Measurements from ENCODE around the gene MPRIP.

The MPRIP gene

DNA sequence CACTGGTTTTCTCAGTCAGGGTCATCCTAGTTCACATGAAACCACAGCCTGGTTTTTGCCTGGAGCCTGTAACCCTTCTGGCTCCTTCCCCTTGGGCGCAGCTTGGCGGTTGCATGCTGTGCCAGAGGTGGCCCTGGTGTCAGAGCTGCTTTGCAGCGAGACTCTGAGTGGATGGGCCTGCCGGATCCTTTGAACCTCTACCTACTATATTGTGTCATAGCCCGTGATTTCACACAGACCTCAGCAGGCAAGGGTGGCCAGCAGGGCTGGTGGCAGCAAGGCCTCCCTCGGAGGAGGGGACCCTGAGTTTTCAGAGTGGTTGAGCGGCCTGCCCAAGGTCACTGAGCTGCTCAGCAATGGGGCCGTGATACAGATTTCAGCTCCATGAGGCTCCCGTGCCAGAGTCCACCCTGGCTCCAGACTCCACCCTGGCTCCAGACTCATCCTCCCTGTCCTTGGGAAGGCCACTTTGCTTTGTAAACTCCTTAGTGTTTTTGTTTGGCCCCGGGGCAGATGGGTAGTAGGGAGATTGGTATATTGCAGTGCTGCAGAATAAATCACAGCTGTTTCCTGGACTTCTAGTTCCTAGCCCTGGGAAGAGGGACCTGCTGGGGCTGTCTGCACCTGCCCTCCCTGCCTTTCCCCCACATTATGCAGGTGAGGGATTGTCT, 9.7 kb downstream of the MPRIP start:
- no peak for DNase-seq (ENCODE audit: extremely low read depth, low read depth)
- no peak overlapping the region for H3K4me3 ChIP-seq (replicated peaks; ENCODE audit: low read depth, low read length)
- TF ChIP-seq, protein P1, sequence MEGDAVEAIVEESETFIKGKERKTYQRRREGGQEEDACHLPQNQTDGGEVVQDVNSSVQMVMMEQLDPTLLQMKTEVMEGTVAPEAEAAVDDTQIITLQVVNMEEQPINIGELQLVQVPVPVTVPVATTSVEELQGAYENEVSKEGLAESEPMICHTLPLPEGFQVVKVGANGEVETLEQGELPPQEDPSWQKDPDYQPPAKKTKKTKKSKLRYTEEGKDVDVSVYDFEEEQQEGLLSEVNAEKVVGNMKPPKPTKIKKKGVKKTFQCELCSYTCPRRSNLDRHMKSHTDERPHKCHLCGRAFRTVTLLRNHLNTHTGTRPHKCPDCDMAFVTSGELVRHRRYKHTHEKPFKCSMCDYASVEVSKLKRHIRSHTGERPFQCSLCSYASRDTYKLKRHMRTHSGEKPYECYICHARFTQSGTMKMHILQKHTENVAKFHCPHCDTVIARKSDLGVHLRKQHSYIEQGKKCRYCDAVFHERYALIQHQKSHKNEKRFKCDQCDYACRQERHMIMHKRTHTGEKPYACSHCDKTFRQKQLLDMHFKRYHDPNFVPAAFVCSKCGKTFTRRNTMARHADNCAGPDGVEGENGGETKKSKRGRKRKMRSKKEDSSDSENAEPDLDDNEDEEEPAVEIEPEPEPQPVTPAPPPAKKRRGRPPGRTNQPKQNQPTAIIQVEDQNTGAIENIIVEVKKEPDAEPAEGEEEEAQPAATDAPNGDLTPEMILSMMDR (IDR thresholded peaks at IDR 0.05; ENCODE audit: low read depth, low read length, missing control alignments): no peak

DNA sequence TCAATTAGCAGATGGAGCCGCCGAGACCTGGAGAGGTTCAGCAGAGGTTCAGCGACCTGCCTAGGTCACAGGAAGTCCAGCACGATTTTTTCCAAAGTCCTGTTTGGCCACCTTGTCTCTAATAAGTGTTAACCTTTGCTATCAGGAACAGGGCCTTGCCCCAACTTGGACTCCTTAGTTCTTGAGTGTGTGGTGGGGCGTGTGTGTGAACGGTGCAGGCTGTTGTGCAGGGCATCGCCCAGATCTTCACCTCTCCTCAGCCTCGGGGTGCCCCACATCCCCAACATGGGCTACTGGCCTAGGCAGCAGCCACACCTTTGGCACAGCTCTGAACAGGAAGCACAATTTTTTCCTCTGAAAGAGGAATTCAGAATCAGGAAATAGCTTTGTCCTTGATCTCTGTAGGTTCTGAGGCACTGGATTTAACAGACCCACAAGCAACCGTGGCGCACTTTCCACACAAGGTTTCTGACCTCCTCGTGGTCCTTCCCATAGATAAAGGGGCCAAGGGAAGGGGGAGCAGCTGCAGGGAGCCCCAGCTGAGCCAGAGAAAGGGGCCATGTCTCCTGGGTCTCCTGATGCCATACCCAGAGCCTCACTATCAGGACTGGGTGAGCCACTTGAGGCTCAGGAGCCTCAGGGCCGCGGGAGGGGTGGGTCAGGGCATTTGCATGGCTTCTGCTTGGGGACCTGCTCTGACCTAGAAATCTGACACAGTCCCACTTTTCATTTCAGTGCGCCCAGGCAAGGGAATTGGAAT, 10.4 kb downstream of the MPRIP start:
- DNase-seq (ENCODE audit: extremely low read depth, low read depth): no peak
- H3K4me3 ChIP-seq (replicated peaks; ENCODE audit: low read depth, low read length): no peak overlapping the region
- TF ChIP-seq, protein P1 (IDR thresholded peaks at IDR 0.05; ENCODE audit: low read depth, low read length, missing control alignments): no peak

DNA sequence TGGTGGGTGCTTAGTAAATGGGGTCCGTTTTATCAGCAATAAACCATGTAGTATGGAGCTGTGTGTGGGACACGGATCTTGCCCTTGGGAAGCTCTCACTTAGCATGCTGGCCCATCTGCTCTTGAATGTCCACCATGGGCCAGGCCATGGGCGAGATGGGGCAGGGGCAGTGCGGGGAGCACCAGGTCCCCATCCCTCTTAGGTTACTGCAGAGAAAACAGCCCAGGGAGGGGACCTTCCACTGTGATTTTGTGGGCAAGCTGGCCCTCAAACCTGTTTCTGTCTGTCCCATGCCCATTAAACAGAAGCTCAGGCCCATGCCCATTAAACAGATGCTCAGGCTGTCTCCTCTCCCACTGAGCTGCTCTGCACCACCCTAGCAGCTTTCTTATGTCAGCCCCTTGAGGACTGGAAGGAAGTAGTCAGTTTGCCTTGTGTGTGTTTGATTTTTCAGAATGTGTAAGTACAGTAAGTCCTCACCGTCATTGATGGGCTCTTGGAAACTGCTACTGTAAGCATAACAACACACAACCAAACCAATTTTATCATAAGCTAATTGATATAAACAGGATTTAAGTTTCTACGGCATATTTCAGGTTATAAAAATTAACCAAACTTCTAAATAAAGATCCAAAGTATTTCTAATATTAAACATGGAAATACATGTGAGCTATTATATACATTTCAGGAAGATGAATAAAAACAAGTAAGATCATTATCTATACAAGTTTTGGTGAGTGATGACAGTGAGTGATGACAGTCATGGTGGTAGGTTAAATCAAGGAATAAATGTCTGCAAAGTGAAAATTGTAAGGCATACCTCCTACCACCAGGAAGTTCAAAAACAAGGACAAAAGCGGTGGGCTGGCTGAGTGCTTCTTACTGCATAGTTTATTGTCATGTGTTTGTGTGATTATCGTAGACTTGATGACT, 11.5 kb downstream of the MPRIP start:
- no peak for DNase-seq (ENCODE audit: extremely low read depth, low read depth)
- TF ChIP-seq, protein P1 (IDR thresholded peaks at IDR 0.05; ENCODE audit: low read depth, low read length, missing control alignments): no peak
- no peak overlapping the region for H3K4me3 ChIP-seq (replicated peaks; ENCODE audit: low read depth, low read length)

DNA sequence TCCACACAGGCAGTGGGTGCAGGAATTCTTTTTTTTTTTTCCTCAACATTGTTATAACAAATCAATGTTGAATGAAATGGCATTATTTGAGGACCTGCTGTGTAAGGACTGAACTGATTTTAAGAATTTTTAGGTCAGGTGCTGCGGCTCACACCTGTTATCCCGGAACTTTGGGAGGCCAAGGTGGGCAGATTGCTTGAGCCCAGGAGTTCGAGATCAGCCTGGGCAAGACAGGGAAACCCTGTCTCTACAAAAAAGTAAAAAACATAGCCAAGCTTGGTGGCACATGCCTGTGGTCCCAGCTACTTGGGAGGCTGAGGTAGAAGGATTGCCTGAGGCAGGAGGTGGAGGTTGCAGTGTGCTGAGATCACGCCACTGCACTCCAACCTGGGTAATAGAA, 12.4 kb downstream of the MPRIP start:
- TF ChIP-seq, protein P1 (IDR thresholded peaks at IDR 0.05; ENCODE audit: low read depth, low read length, missing control alignments): no peak
- no peak overlapping the region for H3K4me3 ChIP-seq (replicated peaks; ENCODE audit: low read depth, low read length)
- DNase-seq (ENCODE audit: extremely low read depth, low read depth): no peak

DNA sequence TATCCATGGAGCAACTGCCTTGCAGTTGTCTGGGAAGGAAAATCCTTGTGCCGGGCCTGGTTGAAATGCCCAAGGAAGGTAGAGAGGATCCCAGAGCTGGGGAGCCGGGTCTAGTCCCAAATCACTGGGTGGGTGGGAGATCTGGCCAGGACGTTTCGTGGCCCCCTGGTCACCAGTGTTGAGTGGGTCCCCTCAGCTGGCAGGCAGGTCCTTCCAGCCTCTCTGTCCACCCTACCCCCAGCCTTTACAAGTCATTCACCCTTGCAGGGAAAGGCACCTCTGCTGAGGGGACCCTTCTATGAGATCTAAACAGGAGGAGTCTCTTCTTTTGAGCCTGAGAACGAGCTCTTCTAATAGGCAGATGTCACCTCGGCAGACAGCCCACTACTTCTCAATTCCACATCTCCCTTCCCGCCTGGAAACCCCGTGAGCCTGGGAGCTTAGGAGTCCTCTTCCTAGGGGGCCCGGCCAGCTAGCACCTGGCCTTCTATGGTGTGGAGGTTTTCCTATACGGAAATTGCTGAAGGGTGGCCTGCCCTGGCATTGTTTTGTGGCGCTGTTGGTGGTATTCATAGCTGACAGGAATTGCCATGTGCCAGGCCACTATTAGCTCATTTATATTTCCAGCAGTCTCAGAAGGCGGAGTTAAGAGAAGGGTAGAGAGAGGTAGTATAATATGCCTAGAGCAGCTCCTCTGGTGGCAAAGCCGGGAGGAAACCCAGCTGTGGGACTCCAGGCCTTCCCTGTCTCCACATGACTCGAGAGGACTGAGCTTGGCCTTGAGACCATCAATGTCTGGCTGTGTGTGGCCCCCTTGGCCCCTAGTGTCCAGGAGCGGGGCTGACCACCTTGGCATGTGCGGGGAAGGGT, 13.3 kb downstream of the MPRIP start:
- TF ChIP-seq, protein P1 (IDR thresholded peaks at IDR 0.05; ENCODE audit: low read depth, low read length, missing control alignments): no peak
- DNase-seq (ENCODE audit: extremely low read depth, low read depth): no peak
- no peak overlapping the region for H3K4me3 ChIP-seq (replicated peaks; ENCODE audit: low read depth, low read length)

DNA sequence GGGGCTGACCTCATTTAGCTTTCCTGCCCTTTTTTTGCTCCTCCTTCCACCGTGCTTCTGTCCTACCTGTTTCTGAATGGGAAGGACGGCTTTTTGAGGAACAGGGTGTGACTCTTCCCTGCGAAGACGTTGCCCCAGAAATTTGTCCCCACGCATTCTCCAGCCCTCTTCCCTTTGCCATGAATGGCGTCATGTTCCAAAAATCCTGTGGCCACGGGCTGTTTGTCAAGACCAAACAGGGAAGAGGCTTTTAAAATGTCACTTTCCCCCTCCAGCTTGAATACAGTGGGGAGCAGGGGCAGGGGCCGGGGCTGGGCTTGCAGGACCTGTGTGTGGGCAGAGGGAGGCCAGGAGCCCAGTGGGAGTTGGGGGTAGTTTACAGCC, 13.9 kb downstream of the MPRIP start:
- H3K4me3 ChIP-seq (replicated peaks; ENCODE audit: low read depth, low read length): no peak overlapping the region
- no peak for DNase-seq (ENCODE audit: extremely low read depth, low read depth)
- TF ChIP-seq, protein P1 (IDR thresholded peaks at IDR 0.05; ENCODE audit: low read depth, low read length, missing control alignments): no peak

All from HFF-Myc (cell line).